ENCODE results near the gene HMCN1.
"Not testable (repeated sequence)": the region's sequence is repeated elsewhere in the genome, so short reads cannot be mapped to it uniquely, and the experiment has no call there.

HMCN1 gene

DNA sequence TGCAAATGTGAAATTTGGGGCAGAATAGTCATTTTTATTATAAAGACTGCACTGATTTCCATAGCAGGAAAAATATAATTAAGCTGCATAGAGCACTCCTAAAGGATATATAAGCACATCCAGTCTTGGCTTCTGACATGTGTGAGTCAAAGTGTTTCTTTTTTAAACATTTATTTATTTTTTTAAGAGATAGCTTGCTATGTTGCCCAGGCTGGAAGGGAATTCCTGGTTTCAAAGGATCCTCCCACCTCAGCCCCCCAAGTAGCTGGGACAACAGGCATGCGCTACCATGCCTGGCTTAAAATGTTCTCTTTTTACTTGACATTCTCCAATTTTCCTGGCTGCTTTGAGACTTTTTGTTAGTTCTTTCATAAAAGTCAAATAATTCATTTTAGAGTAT is 126.1 kb downstream of the HMCN1 start:
- DNase-seq: no peak

DNA sequence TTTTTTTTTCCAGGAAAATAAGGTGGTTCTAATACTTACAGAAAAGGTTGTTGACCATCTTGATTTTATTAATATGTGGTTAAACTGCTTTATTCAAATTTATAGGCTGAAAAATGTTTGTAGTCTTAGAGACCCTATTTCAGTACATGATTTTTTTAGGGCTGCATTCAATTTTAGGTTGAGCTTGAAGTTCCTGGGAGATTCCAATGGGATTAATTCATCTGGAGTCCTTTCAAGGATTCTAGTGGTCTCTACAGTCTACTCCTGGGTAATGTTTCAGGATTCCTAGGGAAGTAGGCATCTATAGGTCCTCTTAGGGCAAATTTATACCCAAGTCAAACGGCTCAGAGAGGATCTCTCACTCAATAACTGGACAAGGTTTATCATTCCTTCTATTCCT is 126.7 kb downstream of the HMCN1 start:
- DNase-seq: no peak

DNA sequence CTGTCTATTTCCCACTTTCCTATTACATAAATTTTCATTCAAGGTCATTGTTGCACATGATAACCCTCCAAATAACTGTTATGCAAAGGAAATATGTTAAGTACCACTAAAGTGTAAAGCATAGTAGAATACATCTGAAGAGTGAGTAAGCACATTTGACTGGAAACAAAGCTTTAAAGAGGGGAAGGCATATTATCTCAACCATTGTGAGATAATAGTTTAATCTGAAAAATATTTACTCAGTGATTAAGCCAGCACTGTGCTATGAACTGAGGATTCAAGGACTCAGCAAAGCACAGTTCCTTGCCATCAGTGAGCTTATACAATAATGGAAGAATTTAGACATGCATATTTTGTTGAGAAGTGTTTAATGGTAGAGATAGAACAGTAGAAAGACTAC is 127.4 kb downstream of the HMCN1 start:
- no peak for DNase-seq

DNA sequence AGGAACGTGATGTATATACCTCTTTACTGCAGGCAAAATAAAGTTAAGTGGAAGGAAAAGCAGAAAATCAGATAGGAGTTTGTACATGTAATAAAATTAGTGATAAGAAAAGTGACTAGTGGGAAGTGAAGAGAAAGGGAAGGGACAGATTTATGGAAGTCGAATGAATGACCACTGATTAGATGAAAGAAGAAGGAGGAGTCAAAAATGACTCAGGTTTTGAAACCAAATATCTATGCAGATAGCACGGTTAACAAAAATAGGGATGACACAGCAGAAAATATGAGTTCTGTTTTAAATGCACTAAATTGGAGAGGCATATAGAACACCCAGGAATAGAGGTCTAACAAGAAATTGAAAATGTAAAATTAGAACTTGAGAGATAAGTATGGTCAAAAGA is 128.0 kb downstream of the HMCN1 start:
- DNase-seq: no peak

DNA sequence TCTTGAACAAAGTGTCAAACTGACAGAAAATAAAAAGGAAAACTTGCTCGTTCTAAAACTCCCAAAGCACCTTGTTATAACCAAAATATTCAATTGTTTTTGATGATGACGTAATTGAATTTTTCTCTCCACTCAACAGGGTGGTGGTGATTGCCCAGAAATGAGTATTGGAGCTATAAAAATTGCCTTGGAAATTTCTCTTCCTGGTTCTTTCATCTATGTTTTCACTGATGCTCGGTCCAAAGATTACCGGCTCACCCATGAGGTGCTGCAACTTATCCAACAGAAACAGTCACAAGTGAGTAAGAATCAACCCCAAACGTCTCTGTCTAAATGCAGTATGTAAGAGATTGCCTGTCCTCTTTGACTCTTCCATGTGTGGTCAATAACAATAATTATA is 130.1 kb downstream of the HMCN1 start:
- no peak for DNase-seq

DNA sequence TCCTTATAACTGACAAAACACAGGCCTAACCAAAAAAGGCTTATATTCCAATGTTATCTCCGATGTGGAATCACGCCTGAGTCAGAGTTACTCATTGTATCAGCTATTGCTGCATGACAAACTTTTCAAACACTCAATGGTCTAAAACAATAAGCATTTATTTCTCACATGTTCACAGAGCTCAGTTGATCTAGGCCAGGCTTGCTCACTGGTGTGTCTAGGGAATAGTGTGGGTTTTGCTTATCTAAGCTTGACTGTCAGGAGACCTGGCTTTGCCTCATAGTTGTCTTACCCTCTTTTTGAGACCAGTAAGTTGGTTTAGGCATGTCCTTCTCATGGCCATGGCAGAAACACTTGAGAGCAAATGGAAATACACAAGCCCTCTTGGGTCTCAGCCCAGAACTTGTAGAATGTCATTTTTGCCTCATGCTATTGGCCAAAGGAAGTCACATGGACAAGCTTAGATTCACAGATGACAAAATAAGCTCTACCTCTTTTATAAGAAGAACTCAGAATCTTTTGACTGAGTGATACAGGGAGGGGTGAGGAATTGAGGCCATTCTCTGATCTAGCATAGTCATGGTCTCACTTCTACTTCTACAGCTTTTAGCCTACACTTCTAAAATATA is 130.8 kb downstream of the HMCN1 start:
- DNase-seq: no peak

DNA sequence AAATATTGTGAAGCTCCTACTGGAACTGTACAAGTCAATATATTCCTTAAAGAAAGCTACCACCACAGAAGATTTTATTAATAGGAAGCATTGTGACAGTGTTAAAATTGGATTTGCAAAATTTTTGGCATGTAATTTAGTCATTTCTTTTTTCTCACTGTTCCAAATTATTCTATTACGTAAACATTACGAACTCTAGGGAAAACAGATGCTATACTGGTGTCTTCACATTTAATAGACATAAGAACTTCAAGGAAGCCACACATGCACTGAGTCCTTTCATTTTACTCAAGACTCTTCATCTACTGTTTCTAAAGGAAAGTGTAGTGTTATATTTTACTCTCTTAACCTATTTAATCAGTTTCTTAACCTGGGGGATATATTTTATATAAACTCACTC is 135.4 kb downstream of the HMCN1 start:
- no peak for DNase-seq

DNA sequence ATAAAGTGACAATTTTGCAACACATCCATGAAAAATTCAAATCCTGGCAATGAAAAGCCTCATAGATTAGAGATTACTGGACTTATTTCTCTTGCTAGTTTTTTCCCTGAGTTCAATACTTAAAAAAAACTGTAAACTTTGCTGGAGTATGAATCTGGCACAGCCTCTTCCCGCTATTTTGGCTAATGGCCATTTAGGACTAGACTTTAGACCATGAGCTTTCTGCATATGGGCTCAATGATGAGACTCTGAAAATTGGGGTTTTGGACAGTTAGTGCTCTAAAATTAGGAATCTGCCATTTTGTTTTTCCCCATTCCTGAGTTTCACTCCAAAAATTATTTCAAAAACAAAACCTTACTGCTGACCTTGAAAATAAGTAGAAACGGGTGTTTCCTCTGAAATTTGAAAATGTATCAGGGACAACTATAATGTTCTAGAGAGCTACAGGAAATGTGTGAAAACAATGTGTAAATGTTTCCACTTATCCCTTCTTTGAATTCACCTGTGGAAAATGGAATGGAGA is 137.5 kb downstream of the HMCN1 start:
- no peak for DNase-seq

DNA sequence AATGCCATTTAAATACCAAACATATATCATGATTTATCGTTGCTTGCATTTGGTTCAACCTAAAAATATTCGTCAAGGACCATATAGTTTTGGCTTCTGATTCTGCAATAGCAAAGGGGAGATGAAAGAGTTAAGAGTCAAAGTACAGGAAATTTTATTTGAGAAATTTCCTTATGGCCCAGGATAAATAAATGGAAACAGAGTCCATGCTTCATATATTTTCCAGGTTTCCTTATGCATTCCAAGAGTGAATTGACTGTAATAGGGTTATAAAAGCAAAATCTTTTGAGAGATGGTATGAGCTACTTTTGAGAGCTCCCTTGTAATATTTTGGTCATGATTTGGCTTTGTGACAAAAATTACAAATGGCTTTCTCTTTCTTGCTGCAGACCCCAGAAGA is 140.1 kb downstream of the HMCN1 start:
- no peak for DNase-seq

DNA sequence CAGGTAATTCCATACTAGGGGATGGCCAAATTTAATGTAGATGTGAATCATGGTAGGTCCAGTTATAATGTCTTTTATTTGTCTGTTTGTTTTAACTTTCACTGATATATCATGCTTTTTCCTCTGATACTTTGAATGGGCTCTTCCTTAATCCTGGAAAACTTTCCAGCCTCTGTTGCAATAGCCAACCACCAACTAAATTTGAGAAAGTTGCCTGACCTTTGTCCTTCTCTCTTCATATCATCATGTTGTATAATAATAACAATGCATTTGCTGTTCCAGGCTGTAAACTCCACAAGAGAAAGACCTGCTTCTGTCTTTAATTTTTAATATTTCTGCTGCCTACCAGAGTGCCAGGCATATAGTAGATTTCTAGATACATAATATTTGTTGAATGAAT is 146.1 kb downstream of the HMCN1 start:
- no peak for DNase-seq

DNA sequence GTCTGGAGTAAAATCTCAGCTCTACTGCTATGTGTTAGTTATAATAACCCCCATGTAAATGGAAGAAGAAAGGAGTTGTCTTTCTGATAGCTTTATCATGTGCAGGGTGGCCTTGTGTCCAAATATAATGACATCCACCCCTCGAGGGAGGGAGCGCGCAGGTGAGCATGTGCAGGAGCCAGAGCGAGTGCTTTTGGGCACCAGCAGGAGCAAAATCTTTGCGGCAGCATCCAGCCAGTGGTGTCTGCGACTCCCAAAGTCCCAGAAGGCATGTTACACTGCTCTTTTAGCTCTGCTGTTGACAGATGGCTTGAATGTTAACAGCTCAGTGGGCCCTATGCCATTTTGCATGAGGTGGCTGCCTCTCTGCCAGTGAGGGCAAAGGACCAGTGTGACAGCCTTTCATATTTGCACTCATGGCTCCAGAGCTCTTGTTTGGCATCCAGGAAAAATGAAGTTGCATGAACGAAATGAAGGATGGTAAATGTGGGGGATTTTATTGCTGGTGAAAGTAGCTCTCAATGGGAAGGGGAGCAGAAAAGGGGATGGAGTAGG is 146.7 kb downstream of the HMCN1 start:
- DNase-seq: no peak

DNA sequence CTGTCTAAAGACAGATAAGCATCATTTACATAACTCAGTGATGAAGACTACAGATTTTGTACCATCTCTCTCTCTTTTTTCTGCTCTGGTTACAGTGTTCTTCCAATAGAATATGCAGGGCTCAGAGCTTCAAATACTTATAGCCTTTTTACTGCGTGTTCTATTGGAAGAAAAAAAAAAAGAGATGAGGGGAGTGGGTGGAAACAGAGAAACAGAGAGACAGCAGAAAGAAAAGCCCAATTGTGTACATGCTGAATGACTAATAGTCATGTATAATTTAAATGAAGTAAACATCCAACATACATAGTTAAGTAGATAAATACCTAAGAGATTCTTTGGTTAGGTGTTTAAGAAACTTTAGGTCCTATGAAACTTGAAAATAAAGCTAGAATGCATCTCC is 151.9 kb downstream of the HMCN1 start:
- no peak for DNase-seq

DNA sequence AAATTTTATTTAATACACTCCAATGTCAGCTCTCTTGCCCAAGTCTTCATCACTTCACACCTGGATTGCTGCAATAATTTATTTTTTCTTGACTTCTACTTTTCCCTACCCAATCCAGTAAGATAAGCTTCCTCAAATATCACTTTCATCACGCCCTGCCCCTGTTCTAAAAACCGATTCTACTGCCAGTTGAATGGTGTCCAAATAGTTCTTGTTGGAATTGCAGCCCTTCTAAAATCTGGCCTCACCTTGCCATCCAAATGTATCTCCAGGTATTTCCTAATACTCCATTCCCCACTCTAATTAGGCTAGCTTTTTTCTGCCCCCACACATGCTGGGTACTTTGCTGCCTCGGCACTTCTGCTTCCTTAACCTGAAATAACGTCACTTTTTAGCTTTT is 152.5 kb downstream of the HMCN1 start:
- DNase-seq: no peak

DNA sequence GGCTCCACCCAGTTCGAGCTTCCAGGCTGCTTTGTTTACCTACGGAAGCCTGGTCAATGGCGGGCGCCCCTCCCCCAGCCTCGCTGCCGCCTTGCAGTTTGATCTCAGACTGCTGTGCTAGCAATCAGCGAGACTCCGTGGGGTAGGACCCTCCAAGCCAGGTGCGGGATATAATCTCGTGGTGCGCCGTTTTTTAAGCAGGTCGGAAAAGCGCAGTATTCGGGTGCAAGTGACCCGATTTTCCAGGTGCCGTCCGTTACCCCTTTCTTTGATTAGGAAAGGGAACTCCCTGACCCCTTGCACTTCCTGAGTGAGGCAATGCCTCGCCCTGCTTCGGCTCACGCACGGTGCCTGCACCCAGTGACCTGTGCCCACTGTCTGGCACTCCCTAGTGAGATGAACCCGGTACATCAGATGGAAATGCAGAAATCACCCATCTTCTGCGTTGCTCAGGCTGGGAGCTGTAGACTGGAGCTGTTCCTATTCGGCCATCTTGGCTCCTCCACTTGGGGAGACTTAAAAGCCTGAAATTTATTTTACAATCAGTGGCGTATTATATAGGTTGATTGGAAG is 158.7 kb downstream of the HMCN1 start:
- DNase-seq: not testable (repeated sequence)

DNA sequence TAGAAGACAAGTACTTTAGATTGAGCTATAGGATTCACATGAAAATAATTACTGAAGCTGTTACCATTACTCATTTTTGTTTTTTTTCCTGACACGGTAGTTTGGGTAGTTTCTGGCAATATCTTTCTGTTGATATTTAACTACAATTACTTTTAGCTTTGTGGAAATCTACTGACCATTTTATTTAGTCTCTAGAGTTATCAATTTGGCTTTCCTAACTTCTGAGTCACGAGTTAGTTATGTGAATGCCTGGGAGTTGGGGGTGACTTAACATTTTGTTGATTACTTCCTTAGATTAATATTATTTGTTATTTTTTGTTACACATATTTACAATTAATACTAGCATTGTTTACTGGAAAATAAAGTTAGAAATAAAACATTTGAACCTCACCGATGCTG is 160.6 kb downstream of the HMCN1 start:
- DNase-seq: no peak

DNA sequence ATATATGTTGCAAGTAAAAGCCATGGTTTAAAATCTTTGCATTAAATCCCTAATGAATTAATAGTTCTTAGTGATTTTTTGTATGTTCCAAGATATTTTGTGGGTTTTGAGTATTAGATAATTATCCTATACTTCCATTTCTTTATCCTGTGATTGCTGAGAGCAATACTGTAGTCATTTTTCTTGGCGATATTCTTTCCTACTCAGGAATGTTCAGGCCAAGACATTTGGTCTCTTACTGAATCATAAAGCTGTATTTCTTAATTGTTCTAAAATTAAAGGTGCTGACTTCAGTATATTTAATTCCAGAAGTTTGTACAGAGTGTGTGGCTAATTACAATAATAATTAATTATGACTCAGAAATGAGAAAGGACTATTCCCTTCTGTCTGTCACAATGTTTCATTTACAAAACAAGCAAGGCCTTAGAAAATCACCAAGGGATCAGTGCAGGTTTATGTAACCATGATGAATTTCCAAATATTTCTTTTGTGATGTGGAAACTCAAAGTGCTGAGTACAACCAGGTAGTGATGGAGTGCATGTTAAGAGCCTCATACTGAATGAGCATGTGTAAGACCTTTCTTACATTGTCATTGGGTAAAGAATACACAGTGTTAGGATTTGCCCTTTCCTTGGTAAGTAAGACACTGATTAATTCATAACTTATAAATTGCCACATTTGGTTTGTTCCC is 161.2 kb downstream of the HMCN1 start:
- no peak for DNase-seq

DNA sequence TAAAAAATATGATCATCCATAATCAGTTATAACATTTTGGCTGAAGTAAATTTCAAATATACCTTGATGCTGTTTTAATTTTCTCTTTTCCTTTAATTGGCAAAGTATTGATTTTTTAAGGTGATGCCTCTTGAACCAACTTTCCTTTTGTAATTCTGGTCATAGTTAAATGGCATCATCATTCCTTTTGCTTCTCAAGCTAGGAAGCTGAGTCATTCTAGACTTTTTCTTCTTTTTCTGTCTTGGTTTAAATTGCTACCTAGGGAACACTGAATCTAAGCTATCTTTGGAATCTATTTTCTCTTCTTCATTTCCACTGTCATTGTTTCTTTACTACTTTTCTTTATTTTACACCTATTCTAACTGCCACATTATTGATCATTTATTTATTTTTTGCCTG is 162.7 kb downstream of the HMCN1 start:
- no peak for DNase-seq

DNA sequence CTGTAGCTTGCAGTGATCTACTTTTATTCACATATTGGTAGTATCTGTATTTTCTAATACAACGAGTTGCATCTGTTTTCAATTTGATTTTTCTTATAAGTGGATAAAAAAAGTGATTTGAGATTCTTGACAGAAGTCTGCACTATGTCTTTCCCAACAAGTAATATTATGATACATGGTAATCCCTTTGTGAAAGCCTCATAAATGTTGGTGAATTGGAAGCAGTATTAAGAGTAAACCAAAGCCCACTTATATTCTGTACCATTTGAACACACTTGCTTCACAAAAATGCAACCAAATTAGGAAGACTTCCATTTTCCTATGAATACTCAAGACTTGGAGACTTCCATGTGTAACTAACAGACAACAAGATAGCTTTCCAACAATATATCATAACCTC is 172.0 kb downstream of the HMCN1 start:
- no peak for DNase-seq

DNA sequence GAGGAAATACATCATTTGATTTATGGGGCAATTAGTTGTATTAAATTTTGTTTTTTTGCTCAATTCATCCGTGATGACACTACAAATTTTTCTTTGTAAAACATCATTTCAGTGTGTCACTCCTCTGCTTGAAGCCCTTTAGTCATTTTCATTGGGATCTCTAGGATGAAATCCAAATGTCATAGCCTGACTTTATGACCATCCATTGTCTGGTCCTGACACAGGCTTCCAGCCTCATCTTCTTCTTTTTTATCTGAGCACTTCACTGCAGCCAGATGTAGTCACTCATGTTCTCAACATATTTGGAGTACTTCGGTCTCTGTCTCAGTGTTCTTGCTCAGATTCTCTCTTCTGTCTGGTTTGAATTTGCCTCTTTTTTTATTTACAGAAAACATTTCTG is 173.1 kb downstream of the HMCN1 start:
- DNase-seq: no peak

DNA sequence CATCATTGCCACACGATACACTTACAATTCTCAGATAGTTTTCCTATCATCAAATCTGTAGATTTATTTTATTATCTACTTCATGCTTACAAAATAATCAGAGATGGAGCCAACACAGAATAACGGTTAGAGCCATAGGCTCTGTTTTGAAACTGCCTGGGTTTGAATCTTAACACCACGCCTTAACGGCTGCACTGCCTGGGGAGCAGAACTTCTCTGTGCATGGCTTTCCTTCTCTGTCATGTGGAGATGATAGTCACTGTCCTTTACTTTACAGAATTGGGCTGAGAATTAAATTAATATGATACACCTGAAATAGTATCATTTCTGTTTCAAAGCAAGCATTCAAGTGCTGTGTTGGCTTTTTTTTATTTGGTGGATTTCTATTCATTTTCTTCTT is 177.8 kb downstream of the HMCN1 start:
- no peak for DNase-seq

DNA sequence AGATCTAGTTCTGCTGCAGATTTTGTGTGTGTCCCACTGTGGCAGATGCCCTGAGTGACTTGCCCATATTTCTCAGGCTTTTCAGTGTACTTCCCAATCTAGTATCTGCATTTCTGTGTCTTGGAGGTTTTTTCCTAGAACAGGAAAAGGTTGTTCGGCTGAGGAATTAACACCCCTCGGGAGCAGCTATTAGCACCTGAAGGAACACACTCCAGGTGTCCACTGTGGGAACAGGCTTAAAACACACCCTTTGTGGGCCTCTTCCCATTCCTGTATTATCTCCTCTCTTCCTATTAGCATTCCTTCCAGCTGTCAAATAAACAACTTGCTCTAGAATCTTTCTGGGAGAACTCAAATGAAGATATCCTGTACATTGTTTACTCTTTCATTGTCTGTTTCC is 178.3 kb downstream of the HMCN1 start:
- no peak for DNase-seq

DNA sequence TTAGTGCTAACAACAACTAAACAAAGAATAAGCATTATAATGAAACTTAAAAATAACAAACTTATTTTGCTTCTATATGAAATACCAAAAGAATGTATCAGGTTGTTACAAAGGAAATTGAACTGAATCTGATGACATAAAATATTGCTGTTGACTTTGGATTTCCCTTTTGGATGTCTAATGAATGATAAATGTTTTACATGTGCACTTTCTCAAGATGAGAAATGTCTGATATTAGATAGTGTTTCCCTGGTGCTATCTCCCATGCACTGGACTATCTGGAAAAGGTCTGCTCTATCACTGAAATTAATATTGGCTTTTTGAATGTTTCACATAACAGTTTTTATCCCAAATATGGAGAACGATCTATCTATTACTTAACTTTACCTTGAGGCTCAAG is 179.9 kb downstream of the HMCN1 start:
- no peak for DNase-seq

DNA sequence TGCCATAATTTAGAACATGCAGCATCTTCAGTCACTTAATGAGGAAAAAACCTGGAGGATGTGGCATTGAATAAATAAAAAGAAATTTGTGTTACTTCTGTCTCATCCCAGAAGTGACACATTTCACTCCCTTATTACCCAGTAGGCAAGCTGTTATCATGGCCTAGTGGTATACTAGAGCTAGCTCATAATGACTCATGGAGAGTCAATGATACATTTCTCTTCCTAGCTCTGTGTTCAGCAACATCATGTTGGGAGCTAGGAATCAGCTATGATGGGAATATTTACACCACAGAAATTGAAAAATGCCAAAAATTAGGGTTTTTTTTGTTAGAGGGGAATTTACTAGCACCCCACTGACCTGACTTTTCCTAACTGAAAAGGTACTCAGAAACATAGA is 182.7 kb downstream of the HMCN1 start:
- no peak for DNase-seq

DNA sequence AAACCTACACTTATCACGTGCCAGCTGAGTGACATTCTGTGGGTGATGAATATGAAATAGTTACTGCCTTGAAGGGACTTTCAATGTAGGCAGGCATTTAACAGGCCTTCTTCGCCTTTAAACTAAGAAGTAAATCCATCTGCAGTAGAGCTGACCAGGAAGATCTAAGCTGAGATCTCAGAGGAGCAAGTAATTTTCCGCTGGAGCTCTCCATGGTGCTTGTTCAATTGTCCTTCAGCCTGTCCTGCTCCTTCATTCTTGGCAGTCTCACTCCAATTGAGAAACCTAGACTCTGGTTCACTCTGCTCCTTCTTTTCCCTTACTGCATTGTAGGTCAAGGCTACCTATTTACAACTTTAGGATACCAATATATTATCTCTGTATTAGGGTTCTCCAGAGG is 183.5 kb downstream of the HMCN1 start:
- DNase-seq: no peak

All from central memory CD4-positive, alpha-beta T cell (primary cell).